Measurements from ENCODE around the gene TIMELESS.

- TF ChIP-seq CTCF (optimal IDR thresholded peaks at IDR 0.05 in 1 of 3, IDR thresholded peaks at IDR 0.05 in 1 of 3, conservative IDR thresholded peaks at IDR 0.05 in 1 of 3; ENCODE audit: extremely low read depth in 1 of 3, insufficient read depth in 2 of 3, low read length in 3 of 3) (no peak), EZH2 (IDR thresholded peaks at IDR 0.05; ENCODE audit: low read length) (no peak)
These were observed 23.2 kb downstream of the TIMELESS start for GRCh38 chr12:56425940-56426438.
